Brain microvascular endothelial cell (primary cell): ENCODE results near the gene PCDHGA1.
"Not testable (repeated sequence)": the region's sequence is repeated elsewhere in the genome, so short reads cannot be mapped to it uniquely, and the experiment has no call there.

Experiments
- DNase-seq: peaks from one replicate; pipeline ENCODE4 v3.0.0-alpha.2; 2020
- H3K27ac ChIP-seq: fragments of 250-450 bp; sonication (Bioruptor Pico); 2 replicates; pipeline ENCODE4 v1.5.1; 2020; ENCODE audit warnings: mild to moderate bottlenecking, moderate library complexity
- H3K27me3 ChIP-seq: fragments of 250-450 bp; sonication (Bioruptor Pico); replicated peaks from 2 replicates; pipeline ENCODE4 v1.5.1; 2020; ENCODE audit warnings: mild to moderate bottlenecking
- H3K36me3 ChIP-seq: fragments of 250-450 bp; sonication (Bioruptor Pico); replicated peaks from 2 replicates; pipeline ENCODE4 v1.5.1; 2020; ENCODE audit warnings: mild to moderate bottlenecking
- H3K4me3 ChIP-seq: 2 replicates; pipeline ENCODE4 v1.5.1; 2011; ENCODE audit warnings: low read depth, mild to moderate bottlenecking, control low read depth, low read length, moderate library complexity
- CTCF ChIP-seq: IDR thresholded peaks from 2 replicates; pipeline ENCODE4 v1.5.1; 2011; ENCODE audit warnings: low read depth, mild to moderate bottlenecking, moderate library complexity, low read length, control low read depth, inconsistent platforms; ENCODE audit errors: missing control alignments
- in situ Hi-C: cut with HindIII; loops from 2 replicates; pipeline ENCODE4 v1.10.0; 2017; ENCODE audit warnings: low sequenced_read_pairs, low pct_ligation_motif_present

The PCDHGA1 gene

GRCh38 chr5:141431286-141431685 is 101.0 kb downstream of the PCDHGA1 start:
- DNase-seq, result no peak
- TF ChIP-seq CTCF, result no peak
- Histone ChIP-seq H3K4me3 (peak overlapping the region; percentile 55), H3K36me3 (no peaks in the 10 kb centered on the region), H3K27me3 (no peaks in the 10 kb centered on the region), H3K27ac (no peak overlapping the region)
- in situ Hi-C loops, result no loop called here

DNA sequence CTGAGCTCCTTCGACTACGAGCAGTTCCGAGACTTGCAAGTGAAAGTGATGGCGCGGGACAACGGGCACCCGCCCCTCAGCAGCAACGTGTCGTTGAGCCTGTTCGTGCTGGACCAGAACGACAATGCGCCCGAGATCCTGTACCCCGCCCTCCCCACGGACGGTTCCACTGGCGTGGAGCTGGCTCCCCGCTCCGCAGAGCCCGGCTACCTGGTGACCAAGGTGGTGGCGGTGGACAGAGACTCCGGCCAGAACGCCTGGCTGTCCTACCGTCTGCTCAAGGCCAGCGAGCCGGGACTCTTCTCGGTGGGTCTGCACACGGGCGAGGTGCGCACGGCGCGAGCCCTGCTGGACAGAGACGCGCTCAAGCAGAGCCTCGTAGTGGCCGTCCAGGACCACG is 102.0 kb downstream of the PCDHGA1 start:
- H3K27me3 ChIP-seq, H3K4me3 ChIP-seq, DNase-seq, H3K27ac ChIP-seq, H3K36me3 ChIP-seq, in situ Hi-C loops: not testable (repeated sequence)

GRCh38 chr5:141432726-141433125 is 102.4 kb downstream of the PCDHGA1 start:
- H3K36me3 ChIP-seq, H3K27me3 ChIP-seq, DNase-seq, in situ Hi-C loops, H3K4me3 ChIP-seq, H3K27ac ChIP-seq: not testable (repeated sequence)

- in situ Hi-C loops, result no loop called here
- H3K4me3 ChIP-seq, result no peak overlapping the region
- no peak for DNase-seq
- H3K27ac ChIP-seq, result no peak overlapping the region
- no peak for TF ChIP-seq CTCF
- H3K27me3 ChIP-seq, result no peaks in the 10 kb centered on the region
- H3K36me3 ChIP-seq, result no peaks in the 10 kb centered on the region
These were observed 103.7 kb downstream of the PCDHGA1 start for GRCh38 chr5:141434006-141434405.

DNA sequence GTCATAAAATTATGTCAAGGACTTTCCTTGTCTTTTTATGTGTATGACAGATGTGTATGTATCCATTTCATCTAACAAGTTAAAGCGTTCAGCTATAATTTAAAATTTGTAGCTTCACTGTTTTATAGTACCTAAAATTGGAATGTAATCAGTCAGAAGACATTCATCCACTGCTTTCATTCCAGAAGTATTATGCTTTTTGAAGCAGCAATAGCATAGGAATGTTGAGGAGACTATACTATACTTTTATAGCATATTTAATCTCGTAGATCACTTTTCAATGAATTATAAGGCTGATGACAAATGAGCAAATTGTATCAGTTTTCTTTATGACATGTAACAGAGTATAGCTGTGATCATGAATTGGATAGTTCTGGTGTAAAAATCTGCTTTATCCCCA is 106.9 kb downstream of the PCDHGA1 start:
- DNase-seq, result no peak
- in situ Hi-C loops, result no loop called here
- Histone ChIP-seq H3K4me3 (no peak overlapping the region), H3K27me3 (no peaks in the 10 kb centered on the region), H3K36me3 (no peaks in the 10 kb centered on the region), H3K27ac (no peak overlapping the region)
- TF ChIP-seq CTCF, result no peak

DNA sequence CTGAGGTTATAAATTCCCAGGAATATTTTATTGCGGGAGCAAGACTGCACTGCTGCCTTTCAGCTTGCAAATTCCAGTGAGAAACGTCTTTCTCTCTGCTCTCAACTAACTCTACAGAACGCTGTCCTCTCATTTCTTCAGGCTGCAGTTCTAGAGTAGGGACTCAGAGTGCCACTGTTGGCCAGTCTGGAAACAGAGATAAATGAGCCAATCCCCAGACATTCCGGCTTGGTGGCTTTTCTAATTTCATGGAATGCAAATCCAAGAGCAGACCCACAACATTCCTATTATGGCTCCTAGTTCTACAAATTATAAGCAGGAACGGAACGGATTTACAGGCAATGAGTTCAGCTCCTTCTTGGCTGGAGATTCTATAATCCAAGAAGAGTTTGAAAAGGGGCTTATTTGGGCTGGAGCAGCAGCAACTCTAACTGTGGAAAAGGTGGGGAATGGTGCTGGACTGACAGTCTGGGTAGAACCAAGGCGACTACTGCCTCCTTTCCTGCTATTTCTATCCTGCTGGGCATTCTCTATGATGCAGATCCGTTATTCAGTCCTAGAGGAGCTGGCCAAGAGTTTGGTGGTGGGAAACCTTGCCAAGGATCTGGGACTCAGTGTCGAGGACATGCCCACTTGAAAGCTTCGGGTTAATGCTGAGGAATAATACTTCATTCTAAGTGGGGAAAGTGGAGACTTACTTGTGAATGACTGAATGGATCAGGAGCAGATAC is 109.3 kb downstream of the PCDHGA1 start:
- TF ChIP-seq CTCF, result no peak
- in situ Hi-C loops, result no loop called here
- H3K4me3 ChIP-seq, result no peak overlapping the region
- no peak overlapping the region for H3K27ac ChIP-seq
- H3K36me3 ChIP-seq, result no peaks in the 10 kb centered on the region
- no peaks in the 10 kb centered on the region for H3K27me3 ChIP-seq
- DNase-seq, result no peak

GRCh38 chr5:141440341-141440740 is 110.0 kb downstream of the PCDHGA1 start:
- no peak for DNase-seq
- TF ChIP-seq CTCF, result no peak
- H3K27me3 ChIP-seq, result no peaks in the 10 kb centered on the region
- no peak overlapping the region for H3K27ac ChIP-seq
- no peak overlapping the region for H3K4me3 ChIP-seq
- H3K36me3 ChIP-seq, result no peaks in the 10 kb centered on the region
- in situ Hi-C loops, result no loop called here
